Adrenal gland (tissue), 12 donors: Measurements from ENCODE around the gene FAS. TPM values are rescaled to one million over a fixed set of nuclear protein-coding genes. Genes with fewer than 3 reads are reported as not detected.
A peak's percentile ranks its signal among the peaks of the same experiment; 100 is the strongest.

Source experiments
- DNase-seq, 7 donors: peaks; one replicate each; pipeline ENCODE4 v3.0.0-alpha.2; 2019 to 2020
- H3K27ac ChIP-seq, 5 donors: fragments of 200-600 bp; sonication (generic) in 4 of 5; 1 replicate in 3 of 5; 2 replicates in 2 of 5; pipeline versions ENCODE4 v1.5.1 to v1.8.0; 2016 to 2020; ENCODE audit warnings: mild to moderate bottlenecking in 1 of 5
- H3K27me3 ChIP-seq: fragments of 200-600 bp; 2 replicates; pipeline ENCODE4 v1.8.0; 2021
- H3K36me3 ChIP-seq, 2 donors: fragments of 200-600 bp; replicated peaks in 1 of 2; 1 replicate in 1 of 2; 2 replicates in 1 of 2; pipeline versions ENCODE4 v1.5.1 to v1.8.0; 2018 to 2022
- H3K4me1 ChIP-seq, 2 donors: fragments of 200-600 bp; replicated peaks in 1 of 2; 1 replicate in 1 of 2; 2 replicates in 1 of 2; pipeline versions ENCODE4 v1.5.1 to v1.8.0; 2018 to 2021
- H3K4me3 ChIP-seq, 4 donors: fragments of 200-600 bp; sonication (generic) in 3 of 4; one replicate each; pipeline ENCODE4 v1.5.1; 2016 to 2018
- H3K9me3 ChIP-seq, 3 donors: fragments of 200-600 bp; sonication (generic) in 1 of 3; replicated peaks in 1 of 3; 1 replicate in 2 of 3; 2 replicates in 1 of 3; pipeline versions ENCODE4 v1.5.1 to v1.8.0; 2016 to 2021
- CTCF ChIP-seq, 6 experiments: fragments of 450-650 bp in 4 of 6; fragments of 200-600 bp in 2 of 6; sonication (generic) in 1 of 6; IDR thresholded peaks; 1 replicate in 5 of 6; 2 replicates in 1 of 6; pipeline versions ENCODE4 v1.5.1 to v1.8.0; 2016 to 2021; ENCODE audit warnings: antibody characterized with exemption in 6 of 6, mild to moderate bottlenecking in 2 of 6, moderate library complexity in 1 of 6
- POLR2A ChIP-seq, 2 donors: fragments of 450-650 bp; IDR thresholded peaks; one replicate each; pipeline ENCODE4 v1.6.1; 2017; ENCODE audit warnings: antibody characterized with exemption in 2 of 2, mild to moderate bottlenecking in 2 of 2, moderate library complexity in 1 of 2
- WGBS, 4 donors: extraction: QIAGEN DNeasy Blood & Tissue Kit in 2 of 4; methylation state at CpG; one replicate each; pipeline versions ENCODE4 v1.1.5 to v1.1.7; 2013 to 2017; 5-methylcytosine and 5-hydroxymethylcytosine counted together
- intact Hi-C, 2 donors: fragments of 100-400 bp; cut with DNase I; formaldehyde crosslinking; loops; one replicate each; pipeline versions ENCODE4 v1.14.1 to v1.15.0; 2022 to 2023
- polyA plus RNA-seq, 3 donors: library from polyadenylated mRNA; stranded (reverse); fragments of 200-250 nt in 2 of 3; fragments of 350-450 nt in 1 of 3; fragmentation: Illumina TruSeq in 1 of 3; extraction: RNeasy Lipid Tissue Mini Kit (QIAGEN cat#74804) in 1 of 3; gene quantifications; one replicate each; pipeline ENCODE4 v1.2.3, GENCODE V29; 2013 to 2014
- total RNA-seq, 9 donors: library from RNA; depleted of rRNA in 4 of 9; stranded (reverse); fragments of >200 nt in 4 of 9; fragments of 120-200 nt in 1 of 9; fragmentation: NEBNext Ultra II Directional in 1 of 9; extraction: Animal tissue kit (Norgen Biotek cat#: 25700) in 1 of 9; gene quantifications; one replicate each; pipeline versions ENCODE4 v1.1.0 to v1.2.4, GENCODE V29; 2013 to 2023
- donor health status: healthy with polysubstance abuse.
- donor health status: Bipolar disorder and iron deficiency.
- donor health status: DM: yes; HTN: yes; CAD: no.
- donor health status: DM: no; HTN: no; CAD: no.
- donor health status: DM: no; HTN: no; CAD: no.
- donor health status: DM: yes; HTN: yes; CAD: no.

FAS gene
- total and polyA plus RNA-seq, 12 donors = 9.8 to 236 (median 49.5) TPM

GRCh38 chr10:89030791-89031190, 40.2 kb downstream of the FAS start:
- Histone ChIP-seq H3K9me3 (no peaks in the 10 kb centered on the region), H3K36me3 (no peaks in the 10 kb centered on the region), H3K4me1 (peaks cover 3 to 10% of the 10 kb centered on the region in 2 donors), H3K27ac (peak overlapping the region in 1 of 5 donors; percentile 38), H3K4me3 (no peak overlapping the region), H3K27me3 (no peaks in the 10 kb centered on the region)
- WGBS, 4 donors = 60 to 83% (median 72%) methylated on average over 2 of the region's 2 CpGs
- no peak for DNase-seq
- TF ChIP-seq CTCF (IDR thresholded peaks at IDR 0.05) = no peak
- no peak for TF ChIP-seq POLR2A (IDR thresholded peaks at IDR 0.05)
- intact Hi-C loops = loop anchor here in 1 of 2 donors (5.0 kb wide), 1 partner anchor 182 kb away; no protein-coding TSS in a partner anchor

GRCh38 chr10:89032141-89032891, 41.7 kb downstream of the FAS start:
- WGBS, 4 donors = 52 to 59% (median 53%) methylated on average over 8 of the region's 8 CpGs

GRCh38 chr10:89035461-89035860, 44.9 kb downstream of the FAS start:
- TF ChIP-seq CTCF (IDR thresholded peaks at IDR 0.05) (no peak), POLR2A (IDR thresholded peaks at IDR 0.05) (no peak)
- intact Hi-C loops = no loop called here
- Histone ChIP-seq H3K27me3 (no peaks in the 10 kb centered on the region), H3K4me1 (peaks cover 0 to 10% of the 10 kb centered on the region in 2 donors), H3K4me3 (no peak overlapping the region), H3K27ac (no peak overlapping the region), H3K9me3 (no peaks in the 10 kb centered on the region), H3K36me3 (no peaks in the 10 kb centered on the region)
- WGBS, 4 donors = 65 to 75% (median 71%) methylated on average over 1 of the region's 1 CpG
- DNase-seq = no peak

More at GRCh38 chr10:89032141-89032891, 41.7 kb downstream of the FAS start:
- Histone ChIP-seq H3K4me3 (no peak overlapping the region), H3K9me3 (no peaks in the 10 kb centered on the region), H3K27ac (peak overlapping the region in 1 of 5 donors; percentile 23), H3K27me3 (no peaks in the 10 kb centered on the region), H3K4me1 (peaks cover 3 to 10% of the 10 kb centered on the region in 2 donors), H3K36me3 (no peaks in the 10 kb centered on the region)
- no peak for TF ChIP-seq POLR2A (IDR thresholded peaks at IDR 0.05)
- TF ChIP-seq CTCF (IDR thresholded peaks at IDR 0.05) = no peak
- intact Hi-C loops = loop anchor here in 1 of 2 donors (5.0 kb wide), 1 partner anchor 180 kb away; no protein-coding TSS in a partner anchor
- peak in 1 of 7 donors; percentile 15 for DNase-seq

GRCh38 chr10:89037096-89037495, 46.5 kb downstream of the FAS start:
- no peak for DNase-seq
- intact Hi-C loops = no loop called here

More at GRCh38 chr10:89037096-89037495, 46.5 kb downstream of the FAS start:
- Histone ChIP-seq H3K9me3 (no peaks in the 10 kb centered on the region), H3K4me3 (no peak overlapping the region), H3K27ac (no peak overlapping the region), H3K4me1 (peaks cover 0 to 7% of the 10 kb centered on the region in 2 donors), H3K36me3 (no peaks in the 10 kb centered on the region), H3K27me3 (no peaks in the 10 kb centered on the region)
- TF ChIP-seq CTCF (IDR thresholded peaks at IDR 0.05) (no peak), POLR2A (IDR thresholded peaks at IDR 0.05) (no peak)
- WGBS, 4 donors = 75 to 87% (median 78%) methylated on average over 3 of the region's 3 CpGs
